ENCODE measurements around the gene SPINT4.
"Not testable (repeated sequence)": the region's sequence is repeated elsewhere in the genome, so short reads cannot be mapped to it uniquely, and the experiment has no call there.

The SPINT4 gene

DNA sequence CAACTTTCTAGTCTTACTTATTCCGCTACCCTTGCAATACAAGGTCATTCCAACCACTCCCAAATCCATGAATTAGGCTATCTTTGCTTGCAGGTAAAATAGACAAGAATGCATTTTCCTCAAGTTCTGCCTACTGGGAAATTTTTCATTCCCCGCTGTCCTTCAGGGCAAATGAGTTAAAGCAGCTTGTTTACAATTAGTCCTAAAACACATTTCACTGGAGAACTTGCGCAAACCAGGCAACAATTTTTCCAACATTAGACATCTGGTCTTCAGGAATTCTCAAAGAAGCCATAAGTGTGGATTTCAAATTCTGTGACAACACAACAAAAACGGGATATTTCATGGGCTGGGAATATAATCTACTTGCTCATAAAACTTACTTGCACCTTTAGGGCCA is 20.4 kb downstream of the SPINT4 start:
- Histone ChIP-seq H3K36me3 (ENCODE audit: insufficient read depth, low read length) (no peaks in the 10 kb centered on the region), H3K9ac (ENCODE audit: low read depth, low read length) (no peak overlapping the region), H3K9me3 (ENCODE audit: control insufficient read depth, insufficient read depth, low read length) (no peaks in the 10 kb centered on the region; the same call in 1 of the 2 replicates), H3K4me1 (ENCODE audit: insufficient read depth, low read length) (no peaks in the 10 kb centered on the region)

DNA sequence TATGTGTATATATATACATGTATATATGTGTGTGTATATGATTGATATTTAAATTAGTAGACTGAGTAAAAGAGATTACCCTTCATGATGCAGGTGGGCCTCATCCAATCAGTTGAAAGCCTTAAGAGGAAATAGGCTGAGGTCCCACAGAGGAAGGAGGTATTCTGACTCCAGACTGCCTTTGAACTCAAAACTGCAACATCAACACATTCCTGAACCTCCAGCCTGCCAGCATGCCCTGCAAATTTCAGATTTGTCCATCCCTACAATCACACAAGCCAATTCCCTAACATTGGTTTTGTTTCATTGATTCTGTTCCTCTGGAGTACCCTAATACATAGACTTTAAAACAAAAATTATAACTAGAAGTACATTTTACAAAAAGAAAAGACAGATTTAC is 22.9 kb downstream of the SPINT4 start:
- H3K9ac ChIP-seq (ENCODE audit: low read depth, low read length), result no peak overlapping the region
- H3K36me3 ChIP-seq (ENCODE audit: insufficient read depth, low read length), result no peaks in the 10 kb centered on the region
- H3K9me3 ChIP-seq (ENCODE audit: control insufficient read depth, insufficient read depth, low read length), result no peaks in the 10 kb centered on the region
- H3K4me1 ChIP-seq (ENCODE audit: insufficient read depth, low read length), result no peaks in the 10 kb centered on the region

DNA sequence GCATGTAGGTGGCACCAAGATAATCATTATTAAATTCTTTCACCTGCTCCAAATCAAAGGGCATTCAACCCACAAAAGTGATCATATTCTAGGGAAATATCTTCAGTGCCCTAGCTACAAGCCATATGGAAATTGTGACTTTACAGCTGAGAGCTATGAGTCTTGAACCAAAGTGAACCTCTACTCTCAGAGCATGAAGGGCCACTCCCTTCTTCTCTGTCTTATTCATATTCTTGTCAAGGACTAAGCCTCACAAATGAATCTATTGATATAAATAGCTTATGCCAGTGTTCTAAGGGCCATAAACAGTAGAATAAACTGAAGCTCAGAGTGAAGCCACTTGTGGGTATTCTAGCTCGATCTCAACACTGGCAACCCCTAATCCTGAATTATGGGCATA is 29.6 kb downstream of the SPINT4 start:
- H3K36me3 ChIP-seq (ENCODE audit: insufficient read depth, low read length), result no peaks in the 10 kb centered on the region
- H3K9ac ChIP-seq (ENCODE audit: low read depth, low read length), result no peak overlapping the region
- no peaks in the 10 kb centered on the region for H3K4me1 ChIP-seq (ENCODE audit: insufficient read depth, low read length)
- peaks cover 6% of the 10 kb centered on the region for H3K9me3 ChIP-seq (ENCODE audit: control insufficient read depth, insufficient read depth, low read length)

DNA sequence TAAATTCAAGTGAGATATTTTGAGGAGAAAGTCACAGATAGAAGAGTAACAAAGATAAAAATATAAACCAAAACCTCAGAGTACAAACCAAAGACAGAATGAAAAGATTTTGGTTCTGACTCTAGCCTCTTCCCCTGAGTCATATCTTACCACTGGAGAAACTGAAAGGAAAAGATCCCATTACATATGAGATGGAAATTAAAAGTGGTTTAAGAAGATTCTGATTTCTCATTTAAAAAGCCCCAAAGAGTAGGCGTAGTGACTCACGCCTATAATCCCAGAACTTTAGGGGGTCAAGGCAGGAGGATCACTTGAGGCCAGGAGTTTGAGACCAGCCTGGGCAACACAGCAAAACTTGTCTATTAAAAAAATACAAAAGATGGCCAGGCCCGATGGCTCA is 30.6 kb downstream of the SPINT4 start:
- 0 out of 2 replicates have a peak, but pooled peaks cover under 1% of the 10 kb centered on the region for H3K36me3 ChIP-seq (ENCODE audit: insufficient read depth, low read length)
- H3K9me3 ChIP-seq (ENCODE audit: control insufficient read depth, insufficient read depth, low read length), result peaks cover 8% of the 10 kb centered on the region
- H3K4me1 ChIP-seq (ENCODE audit: insufficient read depth, low read length), result no peaks in the 10 kb centered on the region
- H3K9ac ChIP-seq (ENCODE audit: low read depth, low read length), result no peak overlapping the region

DNA sequence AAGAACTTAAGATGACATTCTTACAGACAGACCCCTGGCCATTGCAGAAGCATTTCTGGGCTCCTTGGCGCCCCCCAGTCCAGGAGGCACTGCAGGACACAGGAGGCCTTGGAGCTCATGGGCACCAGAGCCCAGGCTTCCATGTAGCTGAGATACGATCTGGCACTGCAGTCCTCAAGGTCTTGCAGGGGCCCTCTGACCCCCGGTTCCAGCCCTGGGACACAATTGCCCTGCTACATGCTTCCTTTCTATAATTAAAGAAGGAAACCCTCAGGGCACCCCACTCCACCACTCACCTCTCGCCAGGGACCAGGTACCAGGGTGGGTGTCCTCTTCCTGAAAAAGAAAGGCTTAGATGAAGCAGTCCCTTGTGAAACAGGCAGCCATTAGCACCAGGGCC is 35.9 kb downstream of the SPINT4 start:
- peaks cover 5% of the 10 kb centered on the region; the same call in 1 of the 2 replicates for H3K36me3 ChIP-seq (ENCODE audit: insufficient read depth, low read length)
- H3K4me1 ChIP-seq (ENCODE audit: insufficient read depth, low read length), result no peaks in the 10 kb centered on the region
- H3K9me3 ChIP-seq (ENCODE audit: control insufficient read depth, insufficient read depth, low read length), result peaks cover 12% of the 10 kb centered on the region
- no peak overlapping the region for H3K9ac ChIP-seq (ENCODE audit: low read depth, low read length)

DNA sequence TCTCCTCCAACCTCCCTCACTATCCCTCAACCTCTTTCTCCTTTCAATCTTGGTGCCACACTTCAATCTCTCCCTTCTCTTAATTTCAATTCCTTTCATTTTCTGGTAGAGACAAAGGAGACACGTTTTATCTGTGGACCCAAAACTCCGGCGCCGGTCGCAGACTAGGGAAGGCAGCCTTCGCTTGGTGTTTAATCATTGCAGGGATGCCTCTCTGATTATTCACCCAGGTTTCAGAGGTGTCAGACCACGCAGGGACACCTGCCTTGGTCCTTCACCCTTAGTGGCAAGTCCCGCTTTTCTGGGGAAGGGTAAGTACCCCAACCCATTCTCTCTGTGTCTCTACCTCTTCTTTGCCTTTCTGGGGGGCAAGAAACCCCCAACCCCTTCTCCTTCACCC is 37.8 kb downstream of the SPINT4 start:
- H3K36me3 ChIP-seq (ENCODE audit: insufficient read depth, low read length); H3K4me1 ChIP-seq (ENCODE audit: insufficient read depth, low read length); H3K9ac ChIP-seq (ENCODE audit: low read depth, low read length): not testable (repeated sequence)
- H3K9me3 ChIP-seq (ENCODE audit: control insufficient read depth, insufficient read depth, low read length), result peaks cover 12% of the 10 kb centered on the region

DNA sequence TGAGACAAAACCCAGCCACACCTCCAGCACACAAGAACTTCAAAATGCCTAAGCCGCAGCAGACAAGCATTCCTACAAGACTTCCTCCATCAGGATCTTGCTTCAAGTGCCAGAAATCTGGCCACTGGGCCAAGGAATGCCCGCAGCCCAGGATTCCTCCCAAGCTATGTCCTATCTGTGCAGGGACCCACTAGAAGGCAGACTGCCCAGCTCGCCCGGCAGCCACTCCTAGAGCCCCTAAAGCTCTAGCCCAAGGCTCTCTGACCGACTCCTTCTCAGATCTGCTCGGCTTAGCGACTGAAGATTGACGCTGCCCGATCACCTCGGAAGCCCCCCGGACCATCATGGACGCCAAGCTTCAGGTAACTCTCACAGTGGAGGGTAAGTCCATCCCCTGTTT is 39.8 kb downstream of the SPINT4 start:
- not testable (repeated sequence) for H3K9ac ChIP-seq (ENCODE audit: low read depth, low read length); H3K9me3 ChIP-seq (ENCODE audit: control insufficient read depth, insufficient read depth, low read length); H3K36me3 ChIP-seq (ENCODE audit: insufficient read depth, low read length)
- peaks cover 22% of the 10 kb centered on the region for H3K4me1 ChIP-seq (ENCODE audit: insufficient read depth, low read length)

DNA sequence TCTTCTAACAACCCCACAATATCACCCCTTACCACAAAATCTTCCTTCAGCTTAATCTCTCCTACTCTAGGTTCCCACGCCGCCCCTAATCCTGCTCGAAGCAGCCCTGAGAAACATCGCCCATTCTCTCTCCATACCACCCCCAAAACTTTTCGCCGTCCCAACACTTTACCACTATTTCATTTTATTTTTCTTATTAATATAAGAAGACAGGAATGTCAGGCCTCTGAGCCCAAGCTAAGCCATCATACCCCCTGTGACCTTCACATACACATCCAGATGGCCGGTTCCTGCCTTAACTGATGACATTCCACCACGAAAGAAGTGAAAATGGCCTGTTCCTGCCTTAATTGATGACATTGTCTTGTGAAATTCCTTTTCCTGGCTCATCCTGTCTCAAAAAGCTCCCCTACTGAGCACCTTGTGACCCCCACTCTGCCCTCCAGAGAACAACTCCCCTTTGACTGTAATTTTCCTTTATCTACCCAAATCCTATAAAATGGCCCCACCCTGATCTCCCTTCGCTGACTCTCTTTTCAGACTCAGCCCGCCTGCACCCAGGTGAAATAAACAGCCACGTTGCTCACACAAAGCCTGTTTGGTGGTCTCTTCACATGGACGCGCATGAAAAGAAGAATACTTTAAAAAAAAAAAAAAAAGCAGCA is 42.6 kb downstream of the SPINT4 start:
- H3K36me3 ChIP-seq (ENCODE audit: insufficient read depth, low read length); H3K9me3 ChIP-seq (ENCODE audit: control insufficient read depth, insufficient read depth, low read length): not testable (repeated sequence)
- Histone ChIP-seq H3K9ac (ENCODE audit: low read depth, low read length) (peak overlapping the region; percentile 19), H3K4me1 (ENCODE audit: insufficient read depth, low read length) (peaks cover 30% of the 10 kb centered on the region)

DNA sequence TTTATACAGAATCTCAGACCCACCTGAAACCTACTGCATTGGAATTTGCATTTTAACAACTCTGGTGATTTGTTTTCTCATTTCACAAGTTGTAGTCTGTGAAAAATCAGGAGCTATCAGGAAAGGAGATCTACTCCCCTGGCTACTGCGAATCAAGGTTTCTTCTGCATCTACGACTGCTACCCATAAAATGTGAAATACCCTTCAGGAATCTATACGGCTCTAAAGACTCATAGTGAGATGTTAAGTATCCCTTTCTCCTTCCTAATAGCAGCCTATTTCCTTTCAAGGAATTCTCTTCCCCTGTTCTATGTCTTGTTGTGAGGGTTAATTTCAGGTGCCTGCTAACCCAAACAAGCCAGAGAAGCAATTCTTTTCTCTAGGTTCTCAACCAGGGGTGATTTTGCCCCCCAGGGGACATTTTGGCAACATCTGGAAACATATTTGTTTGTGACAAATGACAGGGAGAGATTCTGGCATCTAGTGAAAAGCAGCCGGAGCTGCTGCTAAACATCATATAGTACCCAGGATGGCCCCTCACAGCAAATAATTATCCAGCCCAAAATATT is 43.2 kb downstream of the SPINT4 start:
- no peaks in the 10 kb centered on the region for H3K36me3 ChIP-seq (ENCODE audit: insufficient read depth, low read length)

DNA sequence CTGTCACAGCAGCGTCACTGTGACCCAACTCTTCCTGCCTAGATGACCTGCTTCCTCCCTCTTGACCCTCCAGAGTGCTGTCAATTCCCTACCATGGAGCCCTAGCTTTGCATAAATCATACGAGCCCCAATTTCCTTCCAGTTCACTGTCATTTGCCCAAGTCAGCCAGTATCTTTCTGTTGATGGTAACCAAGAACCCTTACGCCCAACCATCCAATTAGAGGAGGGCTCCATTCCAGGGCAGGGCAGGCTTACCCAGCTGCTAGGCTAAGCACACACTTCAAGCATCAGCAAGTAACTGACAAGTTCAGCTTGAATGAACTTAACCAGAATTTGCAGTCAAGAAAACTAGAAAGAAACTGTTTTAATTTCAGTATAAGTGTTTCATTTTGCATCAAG is 43.8 kb downstream of the SPINT4 start:
- H3K9me3 ChIP-seq (ENCODE audit: control insufficient read depth, insufficient read depth, low read length), result 0 out of 2 replicates have a peak, but pooled peaks cover 2% of the 10 kb centered on the region
- H3K9ac ChIP-seq (ENCODE audit: low read depth, low read length), result peak overlapping the region; percentile 19; the same call in 1 of the 2 replicates
- H3K4me1 ChIP-seq (ENCODE audit: insufficient read depth, low read length), result peaks cover 32% of the 10 kb centered on the region
- no peaks in the 10 kb centered on the region for H3K36me3 ChIP-seq (ENCODE audit: insufficient read depth, low read length)

More for the DNA sequence above, 43.2 kb downstream of the SPINT4 start:
- Histone ChIP-seq H3K9ac (ENCODE audit: low read depth, low read length) (peak overlapping the region; percentile 19), H3K4me1 (ENCODE audit: insufficient read depth, low read length) (peaks cover 30% of the 10 kb centered on the region), H3K9me3 (ENCODE audit: control insufficient read depth, insufficient read depth, low read length) (peaks cover 4% of the 10 kb centered on the region; the same call in 1 of the 2 replicates)

DNA sequence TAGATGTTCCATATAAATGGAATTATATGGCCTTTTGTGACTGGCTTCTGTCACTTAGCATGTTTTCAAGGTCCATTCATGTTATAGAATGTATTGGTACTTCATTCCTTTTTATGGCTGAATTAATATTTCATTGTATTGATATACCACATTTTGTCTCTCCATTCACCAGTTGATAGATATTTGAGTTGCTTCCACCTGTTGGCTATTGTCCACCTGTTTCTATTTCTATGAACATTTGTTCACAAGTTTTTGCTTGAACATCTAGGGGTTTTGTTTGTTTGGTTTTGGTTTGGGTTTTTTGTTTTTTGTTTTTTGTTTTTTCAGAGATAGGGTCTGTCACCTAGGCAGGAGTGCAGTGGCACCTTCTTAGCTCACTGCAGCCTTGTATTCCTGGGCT is 46.3 kb downstream of the SPINT4 start:
- peaks cover 33% of the 10 kb centered on the region for H3K4me1 ChIP-seq (ENCODE audit: insufficient read depth, low read length)
- H3K9ac ChIP-seq (ENCODE audit: low read depth, low read length), result no peak overlapping the region
- no peaks in the 10 kb centered on the region for H3K9me3 ChIP-seq (ENCODE audit: control insufficient read depth, insufficient read depth, low read length)
- no peaks in the 10 kb centered on the region for H3K36me3 ChIP-seq (ENCODE audit: insufficient read depth, low read length)

DNA sequence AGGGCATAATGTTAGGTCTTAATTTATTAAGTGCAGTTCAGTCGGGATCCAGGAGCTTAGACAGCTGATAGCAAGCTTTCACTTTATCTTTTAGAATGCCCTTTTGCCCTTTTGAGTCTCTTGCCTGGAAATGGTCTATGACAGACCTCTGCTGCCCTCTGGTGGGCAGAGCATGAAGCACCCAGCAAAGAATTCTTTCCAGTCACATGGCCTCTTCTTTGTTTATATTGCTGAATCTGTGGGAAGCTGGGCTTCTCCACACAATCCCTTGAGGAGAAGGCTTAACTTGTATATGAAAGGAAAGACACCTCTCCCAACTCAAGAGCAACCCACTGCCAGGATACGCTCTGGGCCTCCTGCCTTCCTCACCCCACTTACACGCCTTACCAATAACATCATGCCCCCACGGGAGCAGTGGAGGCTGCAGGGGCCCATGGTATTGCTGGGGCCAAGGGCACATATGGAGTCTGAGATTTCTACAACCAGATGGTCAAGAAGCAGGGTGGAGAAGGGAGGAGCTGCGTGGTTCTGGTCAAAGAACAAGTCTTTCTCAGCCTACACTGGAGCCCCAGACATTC is 49.1 kb downstream of the SPINT4 start:
- peaks cover 18% of the 10 kb centered on the region for H3K4me1 ChIP-seq (ENCODE audit: insufficient read depth, low read length)
- no peaks in the 10 kb centered on the region for H3K9me3 ChIP-seq (ENCODE audit: control insufficient read depth, insufficient read depth, low read length)
- no peaks in the 10 kb centered on the region for H3K36me3 ChIP-seq (ENCODE audit: insufficient read depth, low read length)
- H3K9ac ChIP-seq (ENCODE audit: low read depth, low read length), result 0 out of 2 replicates have a peak overlapping the region, but pooled peaks have one; percentile 11

DNA sequence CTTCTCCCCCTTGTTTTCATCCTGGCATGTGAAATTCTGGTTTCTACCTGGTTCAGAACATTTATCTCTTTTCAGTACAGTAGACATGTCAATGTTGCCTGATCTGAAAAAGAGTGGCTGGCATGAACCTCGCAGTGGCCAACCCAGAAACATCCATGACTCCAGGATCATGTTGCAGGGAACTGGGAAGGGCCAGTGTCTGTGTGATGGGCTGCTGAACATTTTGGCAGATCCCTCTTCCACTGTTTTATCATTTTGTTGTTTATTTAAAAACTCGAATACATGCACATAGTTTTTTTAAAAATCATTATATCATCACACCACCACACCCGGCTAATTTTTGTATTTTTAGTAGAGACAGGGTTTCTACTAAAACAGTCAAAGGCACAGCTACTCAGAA is 50.5 kb downstream of the SPINT4 start:
- Histone ChIP-seq H3K36me3 (ENCODE audit: insufficient read depth, low read length) (no peaks in the 10 kb centered on the region), H3K9ac (ENCODE audit: low read depth, low read length) (no peak overlapping the region), H3K9me3 (ENCODE audit: control insufficient read depth, insufficient read depth, low read length) (no peaks in the 10 kb centered on the region), H3K4me1 (ENCODE audit: insufficient read depth, low read length) (peaks cover 4% of the 10 kb centered on the region)

DNA sequence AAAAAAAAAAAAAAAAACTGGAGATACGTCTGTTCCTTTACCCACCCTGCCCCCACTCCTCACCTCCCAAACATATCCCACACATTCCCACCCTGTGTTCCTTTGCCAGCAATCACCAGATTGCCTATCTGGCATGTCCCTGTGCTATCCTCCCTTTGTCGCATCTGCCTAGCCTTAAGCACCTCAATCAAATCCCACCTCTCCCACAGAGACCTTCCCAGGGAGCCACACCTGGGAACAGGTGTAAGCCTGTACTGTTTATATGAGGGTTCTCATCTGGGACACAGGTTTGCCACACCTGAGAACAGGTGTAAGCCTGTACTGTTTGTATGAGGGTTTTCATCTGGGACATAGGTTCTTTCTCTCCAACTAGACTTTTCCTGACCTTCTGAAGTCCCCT is 52.8 kb downstream of the SPINT4 start:
- peaks cover 3% of the 10 kb centered on the region; the same call in 1 of the 2 replicates for H3K4me1 ChIP-seq (ENCODE audit: insufficient read depth, low read length)
- H3K9ac ChIP-seq (ENCODE audit: low read depth, low read length), result no peak overlapping the region
- no peaks in the 10 kb centered on the region for H3K36me3 ChIP-seq (ENCODE audit: insufficient read depth, low read length)
- H3K9me3 ChIP-seq (ENCODE audit: control insufficient read depth, insufficient read depth, low read length), result no peaks in the 10 kb centered on the region

DNA sequence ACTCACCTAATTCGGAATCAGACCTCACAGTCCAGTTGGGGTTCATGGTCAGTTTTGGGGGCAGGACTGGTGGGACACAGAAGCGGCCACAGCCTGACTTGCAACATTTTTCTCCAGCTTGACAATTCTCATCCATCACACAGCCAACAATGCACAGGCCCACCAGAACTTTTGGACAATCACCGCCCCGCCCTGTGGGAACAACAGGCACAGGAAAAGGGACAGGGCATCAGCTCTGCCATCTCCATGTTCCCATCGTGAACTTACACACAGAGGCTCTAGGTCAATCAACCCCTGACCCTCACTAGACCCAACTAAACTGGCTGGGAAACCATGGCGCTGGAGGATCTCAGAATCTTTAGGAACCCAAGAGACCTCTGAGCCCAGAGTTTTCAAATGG is 53.3 kb downstream of the SPINT4 start:
- Histone ChIP-seq H3K9me3 (ENCODE audit: control insufficient read depth, insufficient read depth, low read length) (no peaks in the 10 kb centered on the region), H3K36me3 (ENCODE audit: insufficient read depth, low read length) (no peaks in the 10 kb centered on the region), H3K4me1 (ENCODE audit: insufficient read depth, low read length) (peaks cover 3% of the 10 kb centered on the region; the same call in 1 of the 2 replicates), H3K9ac (ENCODE audit: low read depth, low read length) (no peak overlapping the region)

Measured in ES-I3 (cell line).